DOHH2 (cell line): ENCODE results near the gene PCTP.

Experiments used
- H3F3A ChIP-seq: fragments of 200-600 bp; sonication (generic), shearing (Covaris generic); 2 replicates; pipeline ENCODE4 v1.6.0; 2016; ENCODE audit warnings: antibody characterized with exemption, mild to moderate bottlenecking; ENCODE audit not compliant: control insufficient read depth, insufficient read depth
- H3K27ac ChIP-seq: fragments of 200-600 bp; sonication (generic); 2 replicates; pipeline ENCODE4 v1.5.1; 2014; ENCODE audit warnings: low read depth, mild to moderate bottlenecking, low read length, moderate library complexity
- H3K27me3 ChIP-seq: fragments of 200-600 bp; sonication (generic); 2 replicates; pipeline ENCODE4 v1.6.1; 2014; ENCODE audit warnings: mild to moderate bottlenecking, low read length, mixed read lengths; ENCODE audit not compliant: control insufficient read depth
- H3K36me3 ChIP-seq: fragments of 200-600 bp; sonication (generic); 2 replicates; pipeline ENCODE4 v1.6.1; 2014; ENCODE audit warnings: mild to moderate bottlenecking, low read length, moderate library complexity, mixed read lengths; ENCODE audit not compliant: control insufficient read depth
- H3K4me1 ChIP-seq: fragments of 200-600 bp; sonication (generic); 2 replicates; pipeline ENCODE4 v1.6.1; 2014; ENCODE audit warnings: mild to moderate bottlenecking, low read length, mixed read lengths; ENCODE audit not compliant: control insufficient read depth
- H3K4me2 ChIP-seq: fragments of 200-600 bp; sonication (generic); 2 replicates; pipeline ENCODE4 v1.6.0; 2014; ENCODE audit warnings: mild to moderate bottlenecking, low read length, moderate library complexity
- H3K4me3 ChIP-seq: fragments of 200-600 bp; sonication (generic); 2 replicates; pipeline ENCODE4 v1.5.1; 2014; ENCODE audit warnings: mild to moderate bottlenecking, low read length, mixed read lengths
- H3K79me2 ChIP-seq: fragments of 200-600 bp; sonication (generic); 2 replicates; pipeline ENCODE4 v1.6.1; 2014; ENCODE audit warnings: mild to moderate bottlenecking, low read length, mixed read lengths; ENCODE audit not compliant: control insufficient read depth
- H3K9me2 ChIP-seq: fragments of 200-600 bp; sonication (generic); replicated peaks from 2 replicates; pipeline ENCODE4 v1.6.1; 2014; ENCODE audit warnings: mild to moderate bottlenecking, low read length, mixed read lengths; ENCODE audit not compliant: control insufficient read depth
- H3K9me3 ChIP-seq: fragments of 200-600 bp; sonication (generic); 2 replicates; pipeline ENCODE4 v1.6.1; 2014; ENCODE audit warnings: antibody characterized with exemption, low read length, mixed read lengths; ENCODE audit not compliant: control insufficient read depth, insufficient read depth
- H4K20me1 ChIP-seq: fragments of 200-600 bp; sonication (generic); 2 replicates; pipeline ENCODE4 v1.6.0; 2014; ENCODE audit warnings: low read depth, mild to moderate bottlenecking, antibody characterized with exemption, low read length, moderate library complexity; ENCODE audit not compliant: control insufficient read depth, insufficient read depth
- EZH2phosphoT487 ChIP-seq: fragments of 200-600 bp; sonication (generic); IDR thresholded peaks from 2 replicates; pipeline ENCODE4 v1.6.1; 2017; ENCODE audit warnings: borderline replicate concordance, mild to moderate bottlenecking, antibody characterized with exemption, low read length, moderate library complexity, mixed read lengths
- TF ChIP-seq, protein P1 (sequence below): fragments of 200-600 bp; sonication (generic); IDR thresholded peaks from one replicate; pipeline ENCODE4 v1.5.1; 2014; ENCODE audit warnings: antibody characterized with exemption, mild to moderate bottlenecking, low read depth, low read length; ENCODE audit not compliant: poor library complexity, severe bottlenecking

The PCTP gene

DNA sequence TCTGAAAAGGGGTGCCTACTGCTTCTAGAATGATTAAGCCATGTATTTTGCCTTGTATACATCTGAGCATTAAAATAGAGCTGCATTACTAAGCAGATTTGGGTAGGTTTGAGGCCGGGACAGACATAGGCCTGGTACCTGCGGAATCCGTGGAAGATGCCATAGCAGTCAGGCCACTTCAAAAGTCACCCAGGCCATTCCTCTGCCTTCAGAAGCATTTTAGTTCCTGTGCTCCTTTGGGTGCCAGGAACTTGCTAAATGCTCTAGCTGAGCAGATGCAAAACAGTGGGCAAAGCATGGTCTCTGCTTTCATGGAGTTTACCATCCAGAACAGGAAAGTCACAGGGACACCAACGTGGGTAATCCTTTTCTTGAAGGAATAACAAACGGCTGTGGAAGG lies 22.5 kb upstream of the PCTP start:
- H3K27ac ChIP-seq, result no peak overlapping the region
- no peak for TF ChIP-seq EZH2phosphoT487
- TF ChIP-seq, protein P1, sequence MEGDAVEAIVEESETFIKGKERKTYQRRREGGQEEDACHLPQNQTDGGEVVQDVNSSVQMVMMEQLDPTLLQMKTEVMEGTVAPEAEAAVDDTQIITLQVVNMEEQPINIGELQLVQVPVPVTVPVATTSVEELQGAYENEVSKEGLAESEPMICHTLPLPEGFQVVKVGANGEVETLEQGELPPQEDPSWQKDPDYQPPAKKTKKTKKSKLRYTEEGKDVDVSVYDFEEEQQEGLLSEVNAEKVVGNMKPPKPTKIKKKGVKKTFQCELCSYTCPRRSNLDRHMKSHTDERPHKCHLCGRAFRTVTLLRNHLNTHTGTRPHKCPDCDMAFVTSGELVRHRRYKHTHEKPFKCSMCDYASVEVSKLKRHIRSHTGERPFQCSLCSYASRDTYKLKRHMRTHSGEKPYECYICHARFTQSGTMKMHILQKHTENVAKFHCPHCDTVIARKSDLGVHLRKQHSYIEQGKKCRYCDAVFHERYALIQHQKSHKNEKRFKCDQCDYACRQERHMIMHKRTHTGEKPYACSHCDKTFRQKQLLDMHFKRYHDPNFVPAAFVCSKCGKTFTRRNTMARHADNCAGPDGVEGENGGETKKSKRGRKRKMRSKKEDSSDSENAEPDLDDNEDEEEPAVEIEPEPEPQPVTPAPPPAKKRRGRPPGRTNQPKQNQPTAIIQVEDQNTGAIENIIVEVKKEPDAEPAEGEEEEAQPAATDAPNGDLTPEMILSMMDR, result no peak
- H3K4me1 ChIP-seq, result peaks cover 36% of the 10 kb centered on the region

DNA sequence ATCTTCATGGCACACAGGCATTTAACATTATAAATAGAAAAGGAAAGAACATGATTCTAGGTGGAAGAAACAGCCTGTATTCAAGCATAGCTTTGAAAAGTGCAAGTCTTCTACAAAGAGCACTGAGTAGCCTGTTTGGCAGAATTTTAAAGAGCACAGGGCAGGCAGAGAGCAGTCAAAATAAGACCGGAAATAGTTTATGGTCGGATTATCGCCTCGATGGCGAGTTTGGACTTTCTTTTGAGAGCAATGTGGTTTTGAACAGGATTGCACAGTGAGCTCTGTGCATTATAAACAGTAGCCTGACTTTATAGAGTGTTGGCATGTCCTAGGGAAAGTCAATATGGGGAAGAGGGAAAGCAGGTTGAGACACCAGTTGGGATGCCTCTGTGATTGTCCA lies 22.0 kb upstream of the PCTP start:
- peaks cover 36% of the 10 kb centered on the region for H3K4me1 ChIP-seq
- H3K27ac ChIP-seq, result no peak overlapping the region
- H3K79me2 ChIP-seq, result peaks cover 10% of the 10 kb centered on the region
- no peak overlapping the region for H3K4me3 ChIP-seq
- H3K9me2 ChIP-seq, result no peaks in the 10 kb centered on the region
- H3F3A ChIP-seq, result no peaks in the 10 kb centered on the region
- H3K36me3 ChIP-seq, result no peaks in the 10 kb centered on the region
- no peaks in the 10 kb centered on the region for H3K27me3 ChIP-seq
- no peak overlapping the region for H3K4me2 ChIP-seq
- H4K20me1 ChIP-seq, result no peaks in the 10 kb centered on the region
- TF ChIP-seq, protein P1, result no peak
- TF ChIP-seq EZH2phosphoT487, result no peak
- no peaks in the 10 kb centered on the region for H3K9me3 ChIP-seq

More for the DNA sequence above, 22.5 kb upstream of the PCTP start:
- Histone ChIP-seq H3K4me3 (no peak overlapping the region), H3K79me2 (peaks cover 10% of the 10 kb centered on the region), H4K20me1 (no peaks in the 10 kb centered on the region), H3F3A (no peaks in the 10 kb centered on the region), H3K9me2 (no peaks in the 10 kb centered on the region), H3K9me3 (no peaks in the 10 kb centered on the region), H3K4me2 (no peak overlapping the region), H3K36me3 (no peaks in the 10 kb centered on the region), H3K27me3 (no peaks in the 10 kb centered on the region)

DNA sequence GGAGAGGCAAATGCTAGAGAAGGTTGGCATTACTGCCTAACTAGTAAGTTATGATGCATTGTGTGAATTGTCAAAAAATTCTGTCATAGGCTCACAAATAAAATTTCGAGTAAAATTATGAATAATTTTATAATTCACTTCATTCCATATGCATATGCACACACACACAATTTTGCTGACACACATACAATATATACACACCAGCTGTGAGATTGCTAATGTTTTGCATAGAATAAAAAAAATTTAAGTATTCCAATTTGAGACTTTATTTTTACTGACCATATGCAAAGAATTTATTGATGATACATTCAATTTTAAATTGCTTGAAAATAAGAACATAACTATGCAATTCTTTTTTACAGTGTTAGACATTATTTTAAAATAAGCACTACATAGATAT lies 21.4 kb upstream of the PCTP start:
- no peak overlapping the region for H3K27ac ChIP-seq
- no peaks in the 10 kb centered on the region for H3K27me3 ChIP-seq
- no peak overlapping the region for H3K4me3 ChIP-seq
- TF ChIP-seq, protein P1, result no peak
- no peak for TF ChIP-seq EZH2phosphoT487
- H3F3A ChIP-seq, result no peaks in the 10 kb centered on the region
- peaks cover 5% of the 10 kb centered on the region for H3K79me2 ChIP-seq
- no peak overlapping the region for H3K4me2 ChIP-seq
- no peaks in the 10 kb centered on the region for H3K9me3 ChIP-seq
- no peaks in the 10 kb centered on the region for H4K20me1 ChIP-seq
- no peaks in the 10 kb centered on the region for H3K9me2 ChIP-seq
- no peaks in the 10 kb centered on the region for H3K36me3 ChIP-seq
- peaks cover 36% of the 10 kb centered on the region for H3K4me1 ChIP-seq

DNA sequence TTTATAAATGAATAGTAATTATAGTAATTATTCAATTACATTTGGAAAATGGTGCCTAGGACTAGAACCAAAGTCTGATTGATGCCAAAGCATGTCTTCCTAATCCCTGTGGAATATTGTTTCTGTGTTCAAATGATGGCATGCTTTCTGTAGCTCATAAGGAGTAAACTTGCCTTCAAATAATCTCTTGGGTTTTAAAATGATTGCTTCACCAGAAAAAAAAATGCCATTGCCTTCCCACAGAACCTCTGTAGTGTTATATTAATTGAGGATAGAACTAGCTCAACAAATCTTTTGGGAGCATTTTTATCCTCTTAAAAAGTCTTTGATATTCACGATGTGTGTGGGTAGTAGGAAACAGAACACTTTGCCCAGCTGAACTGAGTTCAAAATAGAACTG lies 20.5 kb upstream of the PCTP start:
- no peaks in the 10 kb centered on the region for H3F3A ChIP-seq
- H3K4me1 ChIP-seq, result peaks cover 35% of the 10 kb centered on the region
- TF ChIP-seq, protein P1, result no peak
- TF ChIP-seq EZH2phosphoT487, result no peak
- H3K79me2 ChIP-seq, result no peaks in the 10 kb centered on the region
- H3K4me3 ChIP-seq, result no peak overlapping the region
- no peaks in the 10 kb centered on the region for H3K27me3 ChIP-seq
- no peaks in the 10 kb centered on the region for H3K9me3 ChIP-seq
- H3K4me2 ChIP-seq, result no peak overlapping the region
- no peaks in the 10 kb centered on the region for H4K20me1 ChIP-seq
- H3K27ac ChIP-seq, result no peak overlapping the region
- H3K9me2 ChIP-seq, result no peaks in the 10 kb centered on the region
- H3K36me3 ChIP-seq, result no peaks in the 10 kb centered on the region
